Endothelial cell of umbilical vein (primary cell): ENCODE measurements around the gene PLEKHA5. TPM values are rescaled to one million over a fixed set of nuclear protein-coding genes. Genes with fewer than 3 reads are reported as not detected.

Experiments used
- BruUV-seq: library from RNA; stranded (reverse); fragments of 400-500 nt; replicated peaks from 2 replicates; lab custom pipeline; 2021; lab: Mats Ljungman, UMichigan
- CTCF ChIA-PET: fragments of 300-600, 350-600 bp; sonication (Branson Sonifier 250); formaldehyde crosslinking; loops from one replicate; lab custom pipeline; 2021; ENCODE audit warnings: antibody characterized with exemption, inconsistent platforms; lab: Charles Lee
- POLR2A ChIA-PET: fragments of 300-600, 350-600 bp; sonication (Branson Sonifier 250); formaldehyde crosslinking; loops from one replicate; lab custom pipeline; 2021; ENCODE audit warnings: antibody characterized with exemption, inconsistent platforms; lab: Charles Lee
- DNase-seq: peaks from one replicate; pipeline ENCODE4 v3.0.0-alpha.2; 2011; ENCODE audit warnings: low read depth, low spot score
- FAIRE-seq: peaks from 2 replicates; lab custom pipeline; 2011; peaks lifted over from hg19 to GRCh38; lab: Jason Lieb, UNC
- H2AFZ ChIP-seq: 2 replicates; pipeline ENCODE4 v1.6.0; 2012; ENCODE audit warnings: low read depth, low read length, control low read depth, inconsistent platforms
- H3K27ac ChIP-seq: 2 replicates; pipeline ENCODE4 v1.5.1; 2011; ENCODE audit warnings: low read depth, mild to moderate bottlenecking, control low read depth, low read length, moderate library complexity; ENCODE audit not compliant: insufficient read depth
- H3K27me3 ChIP-seq, 2 experiments: 2 replicates each; pipeline versions ENCODE4 v1.6.0 to v1.6.1; 2011; ENCODE audit warnings: low read length in 2 of 2, mixed read lengths in 1 of 2; ENCODE audit not compliant: control insufficient read depth in 2 of 2, insufficient read depth in 2 of 2
- H3K36me3 ChIP-seq, 2 experiments: 2 replicates in 1 of 2; 3 replicates in 1 of 2; pipeline ENCODE4 v1.5.1; 2011; ENCODE audit warnings: low read length in 2 of 2, mild to moderate bottlenecking in 1 of 2, moderate library complexity in 1 of 2; ENCODE audit not compliant: control insufficient read depth in 2 of 2, insufficient read depth in 2 of 2; ENCODE audit errors: extremely low read depth in 1 of 2
- H3K4me1 ChIP-seq: 3 replicates; pipeline ENCODE4 v1.5.1; 2011; ENCODE audit warnings: mild to moderate bottlenecking, low read length; ENCODE audit not compliant: control insufficient read depth, insufficient read depth; ENCODE audit errors: extremely low read depth
- H3K4me2 ChIP-seq: 2 replicates; pipeline ENCODE4 v1.6.1; 2011; ENCODE audit warnings: low read length, control low read depth, mixed read lengths; ENCODE audit not compliant: insufficient read depth
- H3K4me3 ChIP-seq, 3 experiments: fragments of 200-600 bp in 1 of 3; sonication (generic), shearing (Covaris generic) in 1 of 3; replicated peaks in 1 of 3; 2 replicates each; pipeline ENCODE4 v1.5.1; 2011 to 2016; ENCODE audit warnings: control low read depth in 3 of 3, low read length in 3 of 3, mild to moderate bottlenecking in 2 of 3, inconsistent platforms in 1 of 3, low read depth in 1 of 3, moderate library complexity in 1 of 3; ENCODE audit not compliant: insufficient read depth in 1 of 3
- H3K79me2 ChIP-seq: 2 replicates; pipeline ENCODE4 v1.6.0; 2012; ENCODE audit warnings: low read length, inconsistent platforms; ENCODE audit not compliant: control insufficient read depth, insufficient read depth
- H3K9ac ChIP-seq: replicated peaks from 2 replicates; pipeline ENCODE3; 2011; ENCODE audit warnings: low read length, control low read depth; ENCODE audit not compliant: insufficient read depth; ENCODE audit errors: extremely low read depth
- H3K9me1 ChIP-seq: replicated peaks from 3 replicates; pipeline ENCODE4 v1.6.0; 2011; ENCODE audit warnings: mild to moderate bottlenecking, low read length; ENCODE audit not compliant: control insufficient read depth, insufficient read depth; ENCODE audit errors: extremely low read depth
- H3K9me3 ChIP-seq: replicated peaks from 2 replicates; pipeline ENCODE4 v1.5.1; 2012; ENCODE audit warnings: low read length, inconsistent platforms; ENCODE audit not compliant: control insufficient read depth, insufficient read depth
- H4K20me1 ChIP-seq: replicated peaks from 2 replicates; pipeline ENCODE3; 2011; ENCODE audit warnings: mild to moderate bottlenecking, low read length; ENCODE audit not compliant: control insufficient read depth, insufficient read depth; ENCODE audit errors: extremely low read depth
- EZH2 ChIP-seq: IDR thresholded peaks from 2 replicates; pipeline ENCODE4 v1.6.1; 2012; ENCODE audit warnings: borderline replicate concordance, low read depth, mild to moderate bottlenecking, moderate library complexity, low read length, inconsistent platforms; ENCODE audit not compliant: severe bottlenecking
- FOS ChIP-seq: IDR thresholded peaks from 2 replicates; pipeline ENCODE4 v1.6.1; 2011; ENCODE audit warnings: mild to moderate bottlenecking, low read length, moderate library complexity, borderline replicate concordance; ENCODE audit not compliant: insufficient read depth
- GATA2 ChIP-seq: IDR thresholded peaks from 2 replicates; pipeline ENCODE4 v1.7.0; 2011; ENCODE audit warnings: low read depth, mild to moderate bottlenecking, moderate library complexity, mixed read lengths, low read length; ENCODE audit not compliant: insufficient read length, insufficient read depth
- JUN ChIP-seq: IDR thresholded peaks from 2 replicates; pipeline ENCODE4 v1.6.1; 2011; ENCODE audit warnings: borderline replicate concordance, low read depth; ENCODE audit not compliant: insufficient read length, insufficient read depth
- MYC ChIP-seq: IDR thresholded peaks from one replicate; pipeline ENCODE4 v1.6.1; 2011; ENCODE audit warnings: mild to moderate bottlenecking, low read depth, low read length
- POLR2A ChIP-seq: IDR thresholded peaks from 2 replicates; pipeline ENCODE4 v1.6.1; 2012; ENCODE audit warnings: low read depth, mild to moderate bottlenecking, control low read depth, low read length
- POLR2AphosphoS5 ChIP-seq: IDR thresholded peaks from 2 replicates; pipeline ENCODE4 v1.6.1; 2012; ENCODE audit warnings: low read depth, mild to moderate bottlenecking, control low read depth, low read length, moderate library complexity; ENCODE audit not compliant: insufficient read depth
- dilution Hi-C: fragments of 300-500 bp; cut with MboI; formaldehyde crosslinking; loops from one replicate; pipeline ENCODE4 v1.15.0; 2019; ENCODE audit warnings: low sequenced_read_pairs; ENCODE audit not compliant: extremely low pct_ligation_motif_present
- intact Hi-C: fragments of 100-400 bp; cut with micrococcal nuclease; formaldehyde crosslinking; loops from one replicate; pipeline ENCODE4 v1.10.0; 2022
- polyA plus RNA-seq, 4 experiments: library from polyadenylated mRNA; depleted of rRNA in 3 of 4; stranded (reverse) in 3 of 4; unstranded in 1 of 4; fragments of >200 nt; gene quantifications; 2 replicates each; pipeline versions ENCODE4 v1.2.1 to v1.2.3, GENCODE V29; 2011 to 2012; ENCODE audit warnings: missing spikeins in 1 of 4
- total RNA-seq: library from RNA; stranded (reverse); gene quantifications from 2 replicates; pipeline ENCODE4 v1.2.3, GENCODE V29; 2021
- TF ChIP-seq, protein P1 (sequence below): IDR thresholded peaks from 2 replicates; pipeline ENCODE4 v1.6.1; 2011; ENCODE audit not compliant: insufficient read depth, insufficient read length
- TF ChIP-seq, protein P2 (sequence below), 2 donors: IDR thresholded peaks; 1 replicate in 1 of 2; 2 replicates in 1 of 2; pipeline ENCODE4 v1.5.1; 2011; ENCODE audit warnings: low read length in 2 of 2, mild to moderate bottlenecking in 2 of 2, moderate library complexity in 2 of 2, control low read depth in 1 of 2, inconsistent platforms in 1 of 2, low read depth in 1 of 2; ENCODE audit not compliant: insufficient read depth in 1 of 2; ENCODE audit errors: extremely low read depth in 1 of 2

The PLEKHA5 gene
- total and polyA plus RNA-seq, 2 donors (not counting 3 experiments of a cell fraction or from before 2014, with no cell fraction given) = 2.5 to 12.7 TPM

DNA sequence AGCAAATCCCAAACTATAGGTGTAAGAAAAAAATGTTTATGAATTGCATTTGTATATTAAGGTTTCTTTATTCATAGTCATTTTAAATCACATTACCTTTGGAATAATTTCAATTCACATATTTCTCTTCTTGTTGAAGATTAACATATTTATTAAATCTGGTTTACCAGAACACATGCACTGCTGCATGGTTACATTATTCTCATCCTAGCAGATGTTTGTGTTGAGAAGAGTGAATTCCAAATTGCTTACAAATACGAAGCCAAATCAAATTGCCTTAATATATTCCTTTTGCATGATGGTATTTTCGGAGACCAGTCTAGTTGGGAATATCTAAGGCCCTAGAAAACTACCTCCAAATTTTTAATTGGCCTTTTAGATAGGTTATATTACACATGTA is 130.6 kb downstream of the PLEKHA5 start:
- no TSS peak for BruUV-seq
- dilution Hi-C loops = no loop called here
- no peaks in the 10 kb centered on the region for H3K27me3 ChIP-seq
- FAIRE-seq (no peak), DNase-seq (no peak)
- H2AFZ ChIP-seq = no peak overlapping the region
- no peak overlapping the region for H3K9ac ChIP-seq
- no peaks in the 10 kb centered on the region for H3K36me3 ChIP-seq
- intact Hi-C loops = no loop called here
- no peak overlapping the region for H3K4me2 ChIP-seq
- H3K9me3 ChIP-seq = no peaks in the 10 kb centered on the region
- peaks cover 4% of the 10 kb centered on the region for H3K4me1 ChIP-seq
- ChIA-PET POLR2A (no interaction called here), CTCF (interaction anchor here (0.7 to 1.4 kb wide), 3 partner anchors 16 to 645 kb away, joined by 3 to 4 read pairs (median 3); no protein-coding TSS in a partner anchor)
- no peak overlapping the region for H3K27ac ChIP-seq
- TF ChIP-seq, protein P1, sequence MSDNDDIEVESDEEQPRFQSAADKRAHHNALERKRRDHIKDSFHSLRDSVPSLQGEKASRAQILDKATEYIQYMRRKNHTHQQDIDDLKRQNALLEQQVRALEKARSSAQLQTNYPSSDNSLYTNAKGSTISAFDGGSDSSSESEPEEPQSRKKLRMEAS = no peak
- TF ChIP-seq JUN (no peak), MYC (no peak), POLR2AphosphoS5 (no peak), FOS (no peak)
- no peaks in the 10 kb centered on the region for H3K79me2 ChIP-seq
- H4K20me1 ChIP-seq = no peaks in the 10 kb centered on the region
- no peaks in the 10 kb centered on the region for H3K9me1 ChIP-seq
- H3K4me3 ChIP-seq = no peak overlapping the region

DNA sequence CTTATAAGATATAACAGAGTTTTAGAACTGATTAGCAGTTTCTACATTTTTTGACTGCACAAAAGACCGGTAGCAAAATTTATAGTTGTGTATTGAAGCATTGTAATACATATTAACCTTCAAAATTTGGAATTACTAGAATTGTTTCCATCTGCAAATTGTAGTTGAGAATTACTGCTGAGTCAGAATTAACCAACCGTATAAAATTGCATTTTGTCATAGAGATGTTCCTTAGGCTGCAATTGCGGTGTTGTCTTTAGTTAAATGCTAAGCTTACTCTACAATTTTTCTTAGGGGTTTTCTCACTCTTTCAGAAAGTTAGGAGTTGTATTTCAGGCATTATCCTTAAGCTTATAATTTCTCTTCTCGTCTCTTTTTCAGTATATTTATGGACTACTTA is 132.2 kb downstream of the PLEKHA5 start:
- CTCF ChIA-PET = interaction anchor here (1.0 kb wide), 1 partner anchor 13 kb away, joined by 4 read pairs; no protein-coding TSS in a partner anchor
- intact Hi-C loops (no loop called here), dilution Hi-C loops (no loop called here)
- Histone ChIP-seq H3K36me3 (no peaks in the 10 kb centered on the region), H3K9me1 (no peaks in the 10 kb centered on the region), H3K9me3 (no peaks in the 10 kb centered on the region), H3K9ac (no peak overlapping the region), H4K20me1 (no peaks in the 10 kb centered on the region), H3K27ac (no peak overlapping the region), H3K4me2 (no peak overlapping the region), H3K27me3 (no peaks in the 10 kb centered on the region), H2AFZ (no peak overlapping the region), H3K79me2 (no peaks in the 10 kb centered on the region), H3K4me1 (peaks cover 4% of the 10 kb centered on the region), H3K4me3 (no peak overlapping the region)
- BruUV-seq = no TSS peak
- FAIRE-seq (no peak), DNase-seq (no peak)
- TF ChIP-seq POLR2AphosphoS5 = no peak
- TF ChIP-seq, protein P1 = no peak
- TF ChIP-seq FOS = no peak
- no peak for TF ChIP-seq MYC
- no peak for TF ChIP-seq JUN
- TF ChIP-seq GATA2 = no peak
- no peak for TF ChIP-seq POLR2A
- TF ChIP-seq EZH2 = no peak
- TF ChIP-seq, protein P2, sequence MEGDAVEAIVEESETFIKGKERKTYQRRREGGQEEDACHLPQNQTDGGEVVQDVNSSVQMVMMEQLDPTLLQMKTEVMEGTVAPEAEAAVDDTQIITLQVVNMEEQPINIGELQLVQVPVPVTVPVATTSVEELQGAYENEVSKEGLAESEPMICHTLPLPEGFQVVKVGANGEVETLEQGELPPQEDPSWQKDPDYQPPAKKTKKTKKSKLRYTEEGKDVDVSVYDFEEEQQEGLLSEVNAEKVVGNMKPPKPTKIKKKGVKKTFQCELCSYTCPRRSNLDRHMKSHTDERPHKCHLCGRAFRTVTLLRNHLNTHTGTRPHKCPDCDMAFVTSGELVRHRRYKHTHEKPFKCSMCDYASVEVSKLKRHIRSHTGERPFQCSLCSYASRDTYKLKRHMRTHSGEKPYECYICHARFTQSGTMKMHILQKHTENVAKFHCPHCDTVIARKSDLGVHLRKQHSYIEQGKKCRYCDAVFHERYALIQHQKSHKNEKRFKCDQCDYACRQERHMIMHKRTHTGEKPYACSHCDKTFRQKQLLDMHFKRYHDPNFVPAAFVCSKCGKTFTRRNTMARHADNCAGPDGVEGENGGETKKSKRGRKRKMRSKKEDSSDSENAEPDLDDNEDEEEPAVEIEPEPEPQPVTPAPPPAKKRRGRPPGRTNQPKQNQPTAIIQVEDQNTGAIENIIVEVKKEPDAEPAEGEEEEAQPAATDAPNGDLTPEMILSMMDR (IDR thresholded peaks at IDR 0.05; ENCODE audit: extremely low read depth in 1 of 2, insufficient read depth in 1 of 2, low read depth in 1 of 2, low read length in 2 of 2) = no peak
- POLR2A ChIA-PET = no interaction called here
